HL-60 (cell line): ENCODE data around the gene TMEM247.

Source experiments
- CTCF ChIP-seq: IDR thresholded peaks from one replicate; pipeline ENCODE4 v1.5.1; 2011; ENCODE audit warnings: low read length, control low read depth, inconsistent platforms; ENCODE audit not compliant: insufficient read depth
- GABPA ChIP-seq: IDR thresholded peaks from 2 replicates; pipeline ENCODE4 v1.6.1; 2012; ENCODE audit warnings: low read depth
- POLR2AphosphoS5 ChIP-seq: IDR thresholded peaks from 2 replicates; pipeline ENCODE4 v1.6.1; 2012; ENCODE audit warnings: low read depth

DNA sequence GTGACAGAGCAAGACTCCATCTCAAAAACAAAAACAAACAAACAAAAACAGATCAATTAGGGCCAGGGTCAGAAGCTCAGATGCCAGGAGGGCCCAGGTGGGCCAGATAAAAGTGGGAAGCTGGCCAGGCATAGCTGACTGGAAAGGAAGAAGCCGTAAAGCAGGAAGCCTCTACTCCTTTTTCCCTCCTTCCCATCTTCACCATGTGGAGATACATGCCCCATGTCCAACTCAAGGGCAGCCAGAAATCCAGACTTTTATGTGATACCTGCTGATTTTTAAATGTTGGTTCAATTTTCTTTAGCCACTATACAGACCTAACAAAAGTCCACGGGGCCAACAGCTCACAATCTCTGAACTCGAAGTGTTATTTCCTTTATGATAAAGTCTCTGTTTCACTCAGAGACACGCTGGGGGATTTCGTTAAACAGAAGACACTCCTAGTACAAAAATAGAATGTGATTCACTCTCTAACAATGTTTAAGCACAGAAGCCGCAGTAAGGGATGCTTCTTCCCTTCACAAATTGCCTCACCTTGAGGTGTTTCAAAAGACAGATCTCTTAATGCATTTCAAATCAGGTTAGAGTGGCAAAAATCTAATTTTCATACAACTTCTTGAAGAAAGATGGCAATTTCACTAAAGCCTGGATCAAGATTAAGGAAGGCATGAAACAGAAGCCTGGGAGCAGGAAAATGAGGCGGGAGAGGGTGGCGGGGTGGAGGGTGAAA lies 14.0 kb downstream of the TMEM247 start:
- no peak for TF ChIP-seq CTCF
- TF ChIP-seq GABPA, result no peak
- no peak for TF ChIP-seq POLR2AphosphoS5
